ENCODE data around the gene CYB561D2.

CYB561D2 gene

GRCh38 chr3:50365842-50366220 lies 15.2 kb downstream of the CYB561D2 start:
- DNase-seq = no peak

- no peak for DNase-seq
These were observed 18.5 kb downstream of the CYB561D2 start for GRCh38 chr3:50369012-50369670.

- peak; percentile 76 for DNase-seq
These were observed 19.9 kb downstream of the CYB561D2 start for GRCh38 chr3:50370594-50370993.

- no peak for DNase-seq
These were observed 20.5 kb downstream of the CYB561D2 start for GRCh38 chr3:50371133-50371685.

- no peak for DNase-seq
These were observed 21.7 kb downstream of the CYB561D2 start for GRCh38 chr3:50372349-50372748.

GRCh38 chr3:50373146-50374051 lies 22.7 kb downstream of the CYB561D2 start:
- no peak for DNase-seq

- DNase-seq = no peak
These were observed 23.9 kb downstream of the CYB561D2 start for GRCh38 chr3:50374363-50375257.

GRCh38 chr3:50375258-50375931 lies 24.7 kb downstream of the CYB561D2 start:
- no peak for DNase-seq

GRCh38 chr3:50378024-50378423 lies 27.4 kb downstream of the CYB561D2 start:
- DNase-seq = no peak

- DNase-seq = no peak
These were observed 28.1 kb downstream of the CYB561D2 start for GRCh38 chr3:50378757-50379156.

- no peak for DNase-seq
These were observed 29.9 kb downstream of the CYB561D2 start for GRCh38 chr3:50380405-50381085.

- no peak for DNase-seq
These were observed 30.7 kb downstream of the CYB561D2 start for GRCh38 chr3:50381383-50381782.

GRCh38 chr3:50382722-50383121 lies 32.1 kb downstream of the CYB561D2 start:
- no peak for DNase-seq

- DNase-seq = no peak
These were observed 33.1 kb downstream of the CYB561D2 start for GRCh38 chr3:50383750-50384149.

- no peak for DNase-seq
These were observed 35.1 kb downstream of the CYB561D2 start for GRCh38 chr3:50385754-50386153.

GRCh38 chr3:50388016-50388719 lies 37.5 kb downstream of the CYB561D2 start:
- no peak for DNase-seq

- DNase-seq = no peak
These were observed 38.2 kb downstream of the CYB561D2 start for GRCh38 chr3:50388720-50389413.

- no peak for DNase-seq
These were observed 38.7 kb downstream of the CYB561D2 start for GRCh38 chr3:50389414-50389767.

- DNase-seq = peak; percentile 70
These were observed 40.0 kb downstream of the CYB561D2 start for GRCh38 chr3:50390508-50391224.
